ENCODE data around the gene STARD9. TPM values are rescaled to one million over a fixed set of nuclear protein-coding genes. Genes with fewer than 3 reads are reported as not detected.
"Not testable (repeated sequence)": the region's sequence is repeated elsewhere in the genome, so short reads cannot be mapped to it uniquely, and the experiment has no call there.

Gene STARD9
- total RNA-seq, 1 experiment from 2014 or later = 2.2 TPM

- no peak for DNase-seq (ENCODE audit: low read depth)
These were observed 183.7 kb downstream of the STARD9 start for GRCh38 chr15:42759093-42759492.

DNA sequence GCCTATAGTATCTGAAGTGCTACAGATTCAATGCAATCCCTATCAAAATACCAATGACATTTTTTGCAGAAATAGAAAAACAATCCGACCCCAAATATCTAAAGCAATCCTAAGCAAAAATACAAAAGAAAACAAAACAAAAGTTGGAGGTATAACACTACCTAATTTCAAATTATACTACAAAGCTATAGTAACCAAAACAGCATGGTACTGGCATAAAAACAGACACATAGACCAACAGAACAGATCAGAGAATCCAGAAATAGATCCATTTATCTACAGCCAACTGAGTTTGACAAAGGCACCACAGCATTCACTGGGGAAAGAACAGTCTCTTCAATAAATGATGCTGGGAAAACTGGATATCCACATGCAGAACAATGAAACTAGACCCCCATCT lies 185.4 kb downstream of the STARD9 start:
- DNase-seq (ENCODE audit: low read depth) = no peak

GRCh38 chr15:42761813-42762212 lies 186.4 kb downstream of the STARD9 start:
- not testable (repeated sequence) for DNase-seq (ENCODE audit: low read depth)

DNA sequence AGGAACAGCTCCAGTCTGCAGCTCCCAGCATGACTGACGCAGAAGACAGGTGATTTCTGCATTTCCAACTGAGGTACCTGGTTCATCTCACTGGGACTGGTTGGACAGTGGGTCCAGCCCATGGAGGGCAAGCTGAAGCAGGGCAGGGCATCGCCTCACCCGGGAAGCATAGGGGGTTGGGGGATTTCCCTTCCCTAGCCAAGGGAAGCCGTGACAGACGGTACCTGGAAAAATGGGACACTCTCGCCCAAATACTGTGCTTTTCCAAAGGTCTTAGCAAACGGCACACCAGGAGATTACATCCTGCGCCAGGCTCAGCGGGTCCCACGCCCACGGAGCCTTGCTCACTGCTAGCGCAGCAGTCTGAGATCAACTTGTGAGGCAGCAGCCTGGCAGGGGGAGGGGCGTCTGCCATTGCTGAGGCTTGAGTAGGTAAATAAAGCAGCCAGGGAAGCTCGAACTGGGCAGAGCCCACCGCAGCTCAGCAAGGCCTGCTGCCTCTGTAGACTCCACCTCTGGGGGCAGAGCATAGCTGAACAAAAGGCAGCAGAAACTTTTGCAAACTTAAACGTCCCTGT lies 188.8 kb downstream of the STARD9 start:
- DNase-seq (ENCODE audit: low read depth) = not testable (repeated sequence)

GRCh38 chr15:42766109-42766508 lies 190.7 kb downstream of the STARD9 start:
- DNase-seq (ENCODE audit: low read depth) = not testable (repeated sequence)

Other genes starting within 250 kb of the STARD9 start
- 0.68 TPM in 1 of 2 replicates, not detected in the other for gene CAPN3, start 216.1 kb upstream of the STARD9 start, total RNA-seq (2014; rRNA removed; shearing (Covaris generic))
- gene ZNF106, start 84.5 kb upstream of the STARD9 start, total RNA-seq (2014; rRNA removed; shearing (Covaris generic)) = 23.6 and 25.8 TPM in 2 replicates
- 48.3 and 53.4 TPM in 2 replicates for gene SNAP23, start 80.0 kb upstream of the STARD9 start, total RNA-seq (2014; rRNA removed; shearing (Covaris generic))
- 7.5 and 8.0 TPM in 2 replicates for gene LRRC57, start 26.8 kb upstream of the STARD9 start, total RNA-seq (2014; rRNA removed; shearing (Covaris generic))
- 43.4 and 50.6 TPM in 2 replicates for gene HAUS2, start 26.8 kb upstream of the STARD9 start, total RNA-seq (2014; rRNA removed; shearing (Covaris generic))
- gene CDAN1, start 161.5 kb downstream of the STARD9 start, total RNA-seq (2014; rRNA removed; shearing (Covaris generic)) = 10.8 and 10.9 TPM in 2 replicates

All from HT1080 (cell line).